GM13977 (cell line): ENCODE data around the gene GGT6.

Experiments used
- DNase-seq: peaks from one replicate; pipeline ENCODE4 v3.0.0; 2012; ENCODE audit warnings: low spot score
- in situ Hi-C: fragments of 300-500 bp; cut with MboI; formaldehyde crosslinking; loops from one replicate; pipeline ENCODE4 v1.12.0; 2022; ENCODE audit warnings: low sequenced_read_pairs, low pct_unique_long_range_greater_than_20kb, mixed read lengths, inconsistent platforms; ENCODE audit not compliant: unreplicated experiment
- TF ChIP-seq, protein P1 (sequence below): IDR thresholded peaks from 2 replicates; pipeline ENCODE4 v1.5.1; 2012; ENCODE audit warnings: mild to moderate bottlenecking, control low read depth; ENCODE audit not compliant: insufficient read depth; ENCODE audit errors: extremely low read depth, missing control alignments

Gene GGT6

DNA sequence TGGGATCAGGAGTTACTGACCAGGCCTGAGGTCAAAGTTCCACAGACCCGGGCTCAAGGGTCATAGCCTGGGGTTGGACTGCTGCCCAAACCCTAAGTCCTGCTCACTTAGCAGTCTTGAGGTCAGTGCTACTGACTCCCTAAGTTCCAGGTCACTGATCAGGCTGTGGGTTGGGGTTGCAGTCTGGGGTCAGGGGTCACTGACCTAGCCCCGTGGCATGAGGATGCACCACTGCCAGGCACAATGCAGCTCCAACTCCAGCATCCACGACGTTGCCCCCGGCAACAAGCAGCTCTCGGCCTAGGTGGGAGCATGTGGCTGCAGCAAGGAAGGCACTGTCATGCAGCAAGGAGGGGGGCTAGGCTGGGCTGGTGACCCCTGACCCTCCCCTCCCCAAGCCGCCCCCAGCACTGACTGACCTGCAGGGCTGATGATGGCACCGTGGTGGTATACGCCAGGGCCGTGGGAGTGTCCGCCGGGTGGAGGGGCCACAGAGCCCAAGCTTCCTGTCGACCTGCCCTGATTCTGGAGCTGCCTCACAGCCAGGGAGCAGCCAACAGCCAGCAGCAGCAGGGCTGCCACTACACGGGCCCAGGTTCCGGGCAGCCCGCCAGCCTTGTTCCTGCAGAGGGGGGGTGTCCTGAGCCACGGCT, 1.1 kb downstream of the GGT6 start:
- in situ Hi-C loops = no loop called here
- DNase-seq = no peak
- TF ChIP-seq, protein P1, sequence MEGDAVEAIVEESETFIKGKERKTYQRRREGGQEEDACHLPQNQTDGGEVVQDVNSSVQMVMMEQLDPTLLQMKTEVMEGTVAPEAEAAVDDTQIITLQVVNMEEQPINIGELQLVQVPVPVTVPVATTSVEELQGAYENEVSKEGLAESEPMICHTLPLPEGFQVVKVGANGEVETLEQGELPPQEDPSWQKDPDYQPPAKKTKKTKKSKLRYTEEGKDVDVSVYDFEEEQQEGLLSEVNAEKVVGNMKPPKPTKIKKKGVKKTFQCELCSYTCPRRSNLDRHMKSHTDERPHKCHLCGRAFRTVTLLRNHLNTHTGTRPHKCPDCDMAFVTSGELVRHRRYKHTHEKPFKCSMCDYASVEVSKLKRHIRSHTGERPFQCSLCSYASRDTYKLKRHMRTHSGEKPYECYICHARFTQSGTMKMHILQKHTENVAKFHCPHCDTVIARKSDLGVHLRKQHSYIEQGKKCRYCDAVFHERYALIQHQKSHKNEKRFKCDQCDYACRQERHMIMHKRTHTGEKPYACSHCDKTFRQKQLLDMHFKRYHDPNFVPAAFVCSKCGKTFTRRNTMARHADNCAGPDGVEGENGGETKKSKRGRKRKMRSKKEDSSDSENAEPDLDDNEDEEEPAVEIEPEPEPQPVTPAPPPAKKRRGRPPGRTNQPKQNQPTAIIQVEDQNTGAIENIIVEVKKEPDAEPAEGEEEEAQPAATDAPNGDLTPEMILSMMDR = no peak

DNA sequence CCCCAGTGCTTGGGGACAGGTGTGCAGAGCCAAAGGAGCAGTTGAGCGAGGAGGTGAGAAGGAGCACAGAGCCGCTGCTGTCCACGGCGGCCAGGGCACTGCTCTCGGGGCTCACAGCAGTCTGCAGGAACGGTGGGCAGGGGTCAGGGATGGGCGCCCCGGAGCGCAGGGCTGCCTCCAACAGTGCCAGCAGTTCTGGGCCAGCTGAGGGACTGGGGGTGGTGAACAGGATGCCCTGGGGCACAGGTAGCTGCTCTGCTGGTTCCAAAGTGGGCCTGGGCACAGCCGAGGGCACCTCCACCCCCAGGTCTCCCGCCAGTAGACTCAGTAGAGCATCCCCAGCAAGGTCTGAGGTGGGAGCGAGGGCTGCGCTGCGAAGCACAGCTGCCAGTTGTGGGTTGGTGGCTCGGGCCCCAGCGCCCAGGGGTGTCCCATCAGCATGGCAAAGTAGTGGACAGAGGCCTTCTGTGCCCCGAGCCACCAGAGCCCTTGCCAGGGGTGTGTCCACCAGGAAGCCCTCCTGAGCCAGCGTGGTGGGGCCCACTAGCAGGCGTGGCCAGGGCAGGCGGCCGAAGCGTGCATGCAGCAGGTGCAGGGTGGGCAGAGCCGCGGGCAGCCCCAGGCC, 1.9 kb downstream of the GGT6 start:
- DNase-seq = no peak
- in situ Hi-C loops = no loop called here
- TF ChIP-seq, protein P1 = no peak

DNA sequence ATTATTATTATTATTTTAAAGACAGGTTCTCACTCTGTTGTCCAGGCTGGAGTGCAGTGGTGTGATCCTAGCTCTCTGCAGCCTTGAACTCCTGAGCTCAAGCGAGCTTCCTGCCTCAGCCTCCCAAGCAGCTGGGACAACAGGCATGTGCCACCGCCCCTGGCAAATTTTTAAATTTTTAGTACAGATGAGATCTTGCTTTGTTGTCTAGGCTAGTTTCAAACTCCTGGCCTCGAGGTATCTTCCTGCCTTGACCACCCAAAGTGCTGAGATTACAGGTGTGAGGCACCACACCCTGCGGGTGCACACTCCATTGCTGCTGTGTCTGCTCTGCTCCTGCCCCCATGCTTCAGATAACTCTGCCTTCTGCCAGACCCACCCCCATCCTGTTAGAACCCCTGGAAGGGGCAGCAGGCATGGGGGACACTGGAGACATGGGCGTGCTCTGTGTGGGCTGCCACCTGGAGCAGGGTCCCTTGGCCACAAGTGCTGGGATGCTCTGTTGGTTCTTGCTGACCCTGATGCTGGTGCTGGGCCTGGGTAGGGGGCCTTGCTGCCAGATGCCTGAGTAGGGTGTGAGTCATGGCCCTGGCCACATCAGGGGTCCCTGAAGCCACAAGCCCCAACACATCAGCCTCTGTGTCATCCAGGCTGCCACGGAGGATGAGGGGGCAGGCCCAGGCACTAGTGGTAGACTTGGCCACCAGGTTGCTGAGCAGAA, 2.6 kb downstream of the GGT6 start:
- in situ Hi-C loops = no loop called here
- DNase-seq = no peak
- TF ChIP-seq, protein P1 = no peak

DNA sequence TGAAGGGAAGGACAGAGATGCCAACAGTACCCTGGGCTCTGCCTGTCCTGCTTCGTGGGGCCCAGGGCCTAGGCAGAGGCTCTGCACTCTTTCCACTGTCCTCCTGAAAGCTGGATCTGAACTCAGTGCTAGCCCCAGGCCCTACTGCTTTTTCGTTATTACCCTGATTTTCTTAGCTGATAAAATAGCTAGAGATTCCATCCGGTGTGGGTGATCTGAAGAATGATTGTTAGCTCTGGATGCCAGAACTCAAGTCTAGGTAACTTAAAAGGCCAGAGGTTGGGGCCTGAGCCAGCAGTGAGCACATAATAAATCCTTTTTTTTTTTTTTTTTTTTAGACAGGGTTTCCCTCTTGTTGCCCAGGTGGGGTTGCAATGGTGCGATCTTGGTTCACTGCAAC, 3.4 kb downstream of the GGT6 start:
- DNase-seq = no peak
- in situ Hi-C loops = no loop called here
- TF ChIP-seq, protein P1 = no peak

DNA sequence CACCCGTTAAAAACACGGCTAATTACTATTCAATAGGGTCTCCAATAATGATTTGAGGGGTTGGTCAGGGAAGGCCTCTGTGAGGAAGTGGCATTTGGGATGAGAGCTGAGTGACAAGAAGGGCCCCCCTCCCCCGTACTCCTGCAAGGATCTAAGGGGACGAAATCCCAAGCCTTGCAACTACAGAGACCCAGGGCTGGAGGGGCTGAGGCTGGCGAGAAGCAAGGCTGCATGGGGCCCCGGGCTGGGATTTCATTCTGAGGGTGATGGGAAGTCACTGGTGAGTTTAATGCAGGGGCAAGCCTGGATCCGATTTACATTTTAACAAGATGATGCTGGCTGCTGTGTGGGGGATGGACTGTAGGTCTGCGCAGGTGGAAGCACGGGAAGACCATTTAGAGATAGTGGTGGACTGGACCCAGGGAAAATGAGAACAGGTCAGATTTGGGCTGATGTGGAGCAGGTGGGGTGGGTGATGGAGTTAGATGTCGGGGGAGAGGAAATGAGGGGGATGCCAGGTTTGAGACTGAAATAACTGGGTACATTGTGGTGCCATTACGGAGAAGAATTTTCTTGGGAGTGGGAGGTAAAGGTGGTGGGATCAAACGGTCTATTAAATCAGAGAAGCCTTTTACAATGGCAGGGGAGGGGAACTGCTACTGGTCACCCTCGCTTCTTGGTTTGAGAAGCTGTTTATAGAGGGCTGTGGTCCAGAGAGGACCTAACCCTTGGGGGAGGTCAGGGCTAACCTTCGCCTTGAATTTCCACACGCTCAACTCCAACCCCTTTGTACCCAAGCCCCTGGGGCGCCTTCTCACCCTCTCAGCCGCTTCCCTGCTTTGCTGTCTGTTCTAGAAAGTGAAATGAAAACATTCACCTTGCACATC, 4.3 kb downstream of the GGT6 start:
- no peak for DNase-seq
- in situ Hi-C loops = no loop called here
- TF ChIP-seq, protein P1 = no peak

DNA sequence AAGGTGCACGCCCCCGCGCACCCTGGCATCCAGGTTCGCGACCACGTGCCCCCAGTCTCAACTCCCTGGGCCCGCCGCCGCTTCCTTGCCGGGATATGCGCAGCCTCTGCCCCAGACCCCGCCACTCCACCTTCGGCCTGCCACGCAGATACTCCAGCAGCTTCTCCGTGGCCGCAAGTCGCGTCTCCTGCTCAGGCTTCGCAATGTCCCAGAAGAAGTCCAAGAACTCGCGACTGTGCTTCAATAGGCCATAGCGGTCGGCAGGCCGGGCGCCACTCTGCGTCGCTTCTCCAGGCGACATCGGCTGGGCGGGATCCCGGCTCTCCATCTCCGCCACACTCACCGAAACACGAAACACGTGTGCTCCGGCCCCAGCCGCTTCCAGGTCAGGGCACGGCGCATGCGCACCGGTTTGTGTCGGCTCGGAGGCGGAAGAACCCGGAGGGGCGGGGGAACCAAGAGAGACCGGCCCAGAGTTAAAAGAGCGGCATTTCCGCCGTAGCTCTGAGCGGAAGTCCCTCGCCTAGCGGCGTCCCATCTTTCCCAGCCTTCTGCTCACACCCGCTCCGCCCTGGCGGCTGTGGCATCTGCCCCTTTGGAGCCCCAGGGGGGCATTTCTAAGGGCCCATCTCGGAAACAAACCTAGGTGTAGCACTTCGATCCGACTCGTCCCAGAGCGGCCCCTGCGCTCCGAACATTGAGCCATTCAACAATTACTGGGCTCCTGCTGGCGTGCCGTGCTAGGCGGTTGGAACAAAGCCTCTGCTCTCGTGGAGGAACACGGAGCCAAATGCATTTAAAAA, 5.2 kb downstream of the GGT6 start, which contains the start of gene MYBBP1A:
Gene MYBBP1A, minus strand, starts transcription at position 388 of the 803 bp plus-strand sequence. Its CDS starts 60 bp downstream, at position 328.
- in situ Hi-C loops = no loop called here
- DNase-seq = peak; percentile 99
- TF ChIP-seq, protein P1 = no peak
